ENCODE measurements around the gene FLNA. TPM values are rescaled to one million over a fixed set of nuclear protein-coding genes. Genes with fewer than 3 reads are reported as not detected.

Gene FLNA
- total RNA-seq, 1 donor from 2014 or later, result 953 TPM

- H3K4me3 ChIP-seq (ENCODE audit: low read depth, low read length), result peak overlapping the region; percentile 55
- DNase-seq (ENCODE audit: low read depth), result no peak
- TF ChIP-seq CTCF (conservative IDR thresholded peaks at IDR 0.05; ENCODE audit: low read depth, low read length), result no peak
These were observed 2.6 kb downstream of the FLNA start for GRCh38 chrX:154371789-154372300.

- no peak for TF ChIP-seq CTCF (conservative IDR thresholded peaks at IDR 0.05; ENCODE audit: low read depth, low read length)
- peak overlapping the region; percentile 76 for H3K4me3 ChIP-seq (ENCODE audit: low read depth, low read length)
- DNase-seq (ENCODE audit: low read depth), result no peak
These were observed 3.2 kb downstream of the FLNA start for GRCh38 chrX:154371017-154371788.

- no peak for TF ChIP-seq CTCF (conservative IDR thresholded peaks at IDR 0.05; ENCODE audit: low read depth, low read length)
- H3K4me3 ChIP-seq (ENCODE audit: low read depth, low read length), result peak overlapping the region; percentile 76
- no peak for DNase-seq (ENCODE audit: low read depth)
These were observed 4.0 kb downstream of the FLNA start for GRCh38 chrX:154370300-154371016.

GRCh38 chrX:154369449-154370299, 4.8 kb downstream of the FLNA start:
- no peak for TF ChIP-seq CTCF (conservative IDR thresholded peaks at IDR 0.05; ENCODE audit: low read depth, low read length)
- DNase-seq (ENCODE audit: low read depth), result no peak
- H3K4me3 ChIP-seq (ENCODE audit: low read depth, low read length), result peak overlapping the region; percentile 76

- no peak for DNase-seq (ENCODE audit: low read depth)
- peak overlapping the region; percentile 76 for H3K4me3 ChIP-seq (ENCODE audit: low read depth, low read length)
- TF ChIP-seq CTCF (conservative IDR thresholded peaks at IDR 0.05; ENCODE audit: low read depth, low read length), result no peak
These were observed 5.6 kb downstream of the FLNA start for GRCh38 chrX:154368630-154369448.
